HG02973 (cell line): ENCODE results near the gene KIF26B.
"Not testable (repeated sequence)": the region's sequence is repeated elsewhere in the genome, so short reads cannot be mapped to it uniquely, and the experiment has no call there.

Experiments used
- ATAC-seq: cut with Tn5 transposase; IDR thresholded peaks from one replicate; pipeline ENCODE4 v1.9.1; 2021; ENCODE audit warnings: moderate library complexity; ENCODE audit not compliant: unreplicated experiment

The KIF26B gene

GRCh38 chr1:245345191-245345884 lies 190.6 kb downstream of the KIF26B start:
- no peak for ATAC-seq

- ATAC-seq: no peak
Measured at GRCh38 chr1:245348626-245349025, 193.8 kb downstream of the KIF26B start.

DNA sequence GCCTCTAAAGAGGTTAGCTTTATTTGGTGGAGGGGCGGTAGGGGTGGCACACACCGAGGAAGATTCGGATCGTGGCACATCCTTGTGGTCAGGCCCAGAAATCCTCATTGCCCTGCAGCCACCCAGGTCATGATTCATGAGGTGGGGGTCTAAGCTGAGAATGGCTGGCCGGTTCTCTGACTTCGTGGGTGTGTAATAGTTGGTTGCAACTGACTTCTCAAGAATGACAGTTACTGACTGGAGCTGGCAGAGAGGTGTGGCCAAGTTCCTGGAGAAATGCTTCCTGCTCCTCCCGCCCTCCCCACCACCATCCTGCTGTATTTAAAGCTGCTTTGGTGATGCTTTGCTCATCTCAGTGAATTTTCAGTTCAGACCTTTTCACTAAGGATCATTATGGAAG lies 198.6 kb downstream of the KIF26B start:
- ATAC-seq: no peak

DNA sequence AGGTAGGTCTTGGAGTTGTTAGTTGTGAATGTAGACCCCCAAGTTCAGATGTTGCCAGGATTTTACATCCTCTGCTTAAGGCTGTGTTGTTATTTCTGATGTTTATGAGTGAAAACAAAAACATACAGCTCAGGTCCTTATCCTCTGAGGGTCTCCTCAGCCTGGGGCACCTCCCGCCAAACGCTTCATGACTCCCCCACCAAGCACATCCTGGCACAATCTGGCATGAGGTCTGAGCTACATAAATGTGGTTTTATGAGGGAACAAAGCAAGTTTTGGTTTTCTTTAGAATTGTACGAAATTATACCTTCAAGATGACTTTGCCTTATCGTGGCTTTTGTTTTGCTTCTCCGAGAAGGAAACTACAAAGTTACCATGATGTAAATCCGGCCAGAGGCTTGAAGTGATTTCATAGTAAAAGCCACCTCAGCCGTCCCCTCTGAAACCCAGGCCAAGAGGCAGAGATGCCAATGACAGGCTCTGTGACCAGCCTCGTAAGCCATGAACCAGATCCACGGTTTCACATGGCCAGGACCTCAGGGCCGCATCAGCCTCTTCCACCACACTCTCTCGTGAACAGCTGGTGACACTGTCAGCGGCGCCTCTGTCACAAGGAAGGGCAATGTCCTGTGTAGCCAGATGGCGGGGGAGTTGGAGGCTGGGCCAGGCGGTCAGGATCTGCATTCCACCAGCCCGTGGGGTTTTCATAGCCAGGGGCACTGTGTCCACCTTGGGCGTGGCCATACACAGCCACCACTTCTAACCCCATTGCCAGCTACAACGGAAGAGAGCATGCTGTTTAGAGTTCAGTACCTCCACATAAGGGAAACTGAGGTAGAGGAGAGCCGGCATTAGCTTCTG lies 199.4 kb downstream of the KIF26B start:
- ATAC-seq: no peak

DNA sequence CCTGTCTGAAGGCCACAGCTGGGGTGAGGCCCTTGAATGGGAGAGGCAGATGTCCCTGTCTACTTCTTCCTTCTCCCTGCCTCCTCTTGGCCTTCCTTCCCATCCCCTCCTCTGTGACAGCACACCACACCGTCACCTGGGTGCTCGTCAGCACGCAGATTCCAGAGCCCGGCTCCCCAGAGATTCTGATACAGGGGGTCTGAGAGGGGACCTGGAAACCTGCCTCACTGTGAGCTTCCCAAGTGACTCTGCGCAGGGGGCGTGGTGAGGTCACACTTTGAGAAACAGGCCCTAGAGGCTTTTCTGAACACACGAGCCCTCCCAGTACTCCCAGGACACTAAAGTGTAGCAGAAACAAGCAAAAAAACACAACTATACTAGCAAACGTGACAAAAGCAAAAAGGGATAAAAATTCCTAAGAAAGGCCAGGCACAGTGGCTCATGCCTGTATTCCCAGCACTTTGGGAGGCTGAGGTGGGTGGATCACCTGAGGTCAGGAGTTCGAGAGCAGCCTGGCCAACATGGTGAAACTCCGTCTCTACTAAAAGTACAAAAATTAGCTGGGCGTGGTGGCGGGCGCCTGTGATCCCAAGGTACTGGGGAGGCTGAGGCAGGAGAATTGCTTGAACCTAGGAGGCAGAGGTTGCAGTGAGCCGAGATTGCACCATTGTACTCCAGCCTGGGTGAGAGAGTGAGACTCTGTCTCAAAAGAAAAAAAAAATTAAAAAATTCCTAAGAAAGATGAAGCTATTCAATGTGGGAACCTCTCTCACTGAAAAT lies 201.3 kb downstream of the KIF26B start:
- ATAC-seq: not testable (repeated sequence)

DNA sequence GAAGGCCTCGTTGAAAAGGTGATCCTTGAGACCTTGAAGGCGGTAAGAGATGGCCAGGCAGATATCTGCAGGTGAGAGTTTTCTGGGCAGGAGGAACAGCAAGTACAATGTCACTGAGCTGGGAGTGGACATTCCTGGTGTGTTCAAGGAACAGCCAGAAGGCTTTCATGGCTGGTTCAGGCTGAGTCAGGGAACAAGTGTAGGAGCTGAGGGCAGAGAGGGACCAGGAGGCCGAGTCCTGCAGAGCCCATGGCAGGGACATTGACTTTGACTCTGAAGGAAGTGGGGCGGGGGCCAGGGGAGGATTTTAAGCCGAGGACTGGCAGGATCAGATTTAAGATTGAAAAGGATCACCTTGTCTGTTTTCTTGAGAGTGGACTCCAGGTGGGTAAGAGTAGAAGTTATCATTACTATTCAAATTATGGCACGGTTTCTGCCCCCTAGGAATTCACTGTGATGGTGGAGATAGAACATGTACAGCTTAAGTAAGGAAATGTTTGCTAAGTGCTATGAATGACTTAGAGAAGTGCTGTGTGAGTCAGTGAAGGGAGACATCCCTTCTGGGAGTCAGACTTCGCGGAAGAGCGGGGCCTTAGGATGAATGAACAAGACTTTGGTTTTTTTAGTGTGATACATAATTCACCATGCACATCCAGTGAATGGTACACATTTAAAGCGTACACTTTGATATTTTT lies 202.3 kb downstream of the KIF26B start:
- ATAC-seq: no peak

DNA sequence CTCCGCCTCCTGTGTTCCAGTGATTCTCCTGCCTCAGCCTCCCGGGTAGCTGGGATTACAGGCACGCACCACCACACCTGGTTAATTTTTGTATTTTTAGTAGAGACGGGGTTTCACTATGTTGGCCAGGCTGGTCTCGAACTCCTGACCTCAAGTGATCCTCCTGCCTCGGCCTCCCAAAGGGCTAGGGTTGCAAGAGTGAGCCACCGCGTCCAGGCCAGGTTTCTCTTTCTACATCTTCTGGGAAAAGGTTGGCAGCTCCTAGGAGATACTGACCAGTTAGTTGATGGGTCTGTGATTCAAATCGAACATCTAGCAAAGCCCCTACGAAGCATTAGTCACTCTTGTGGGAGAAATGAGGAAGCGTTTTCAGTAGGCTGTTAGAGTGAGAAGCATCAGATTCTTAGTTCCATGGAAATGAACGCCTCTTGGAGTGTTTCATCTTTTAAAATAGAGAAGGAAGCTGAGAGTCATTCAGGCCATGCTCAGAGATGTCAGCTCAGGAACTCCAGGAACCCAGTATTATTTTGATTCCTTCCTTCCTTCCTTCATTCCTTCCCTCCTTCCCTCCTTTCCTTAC lies 204.4 kb downstream of the KIF26B start:
- not testable (repeated sequence) for ATAC-seq

- no peak for ATAC-seq
Measured at GRCh38 chr1:245361065-245361464, 206.3 kb downstream of the KIF26B start.

- ATAC-seq: no peak
Measured at GRCh38 chr1:245361951-245362350, 207.2 kb downstream of the KIF26B start.

DNA sequence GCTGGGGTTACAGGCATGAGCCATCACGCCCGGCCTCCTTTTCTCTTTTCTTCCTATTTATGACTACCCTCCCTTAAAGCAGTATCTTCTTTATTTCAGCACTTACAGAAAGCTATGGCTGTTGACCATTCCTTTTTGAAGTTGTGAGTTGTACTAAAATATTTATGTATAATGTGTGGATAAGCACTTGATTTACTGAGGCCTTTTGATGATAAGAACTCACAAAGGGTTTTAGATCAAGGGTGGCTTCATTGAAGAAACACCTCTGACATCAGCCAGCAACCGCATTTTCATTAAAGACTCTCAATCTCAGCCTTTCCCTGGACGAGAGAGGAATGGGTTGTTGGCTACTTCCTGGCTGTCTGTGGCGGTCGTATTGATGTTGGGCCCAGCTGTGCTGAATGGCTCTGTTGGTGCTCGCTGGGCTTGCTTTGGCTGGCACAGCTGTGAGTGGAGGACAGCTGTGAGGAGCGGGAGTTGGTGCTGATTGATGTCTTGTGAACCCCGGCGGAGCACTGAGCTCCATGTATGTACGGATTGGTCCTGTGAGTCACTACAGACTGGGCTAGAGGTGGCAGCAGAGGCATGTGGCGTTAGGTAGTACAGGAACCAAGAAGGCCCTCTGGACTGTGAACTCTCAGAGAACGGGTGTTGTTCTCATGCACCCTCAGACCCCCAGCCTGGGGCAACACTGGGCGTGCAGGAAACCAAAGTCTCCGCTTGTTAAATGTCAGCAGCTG lies 208.8 kb downstream of the KIF26B start:
- ATAC-seq: no peak

GRCh38 chr1:245365095-245366020 lies 210.6 kb downstream of the KIF26B start:
- no peak for ATAC-seq

GRCh38 chr1:245366886-245367285 lies 212.1 kb downstream of the KIF26B start:
- ATAC-seq: no peak

DNA sequence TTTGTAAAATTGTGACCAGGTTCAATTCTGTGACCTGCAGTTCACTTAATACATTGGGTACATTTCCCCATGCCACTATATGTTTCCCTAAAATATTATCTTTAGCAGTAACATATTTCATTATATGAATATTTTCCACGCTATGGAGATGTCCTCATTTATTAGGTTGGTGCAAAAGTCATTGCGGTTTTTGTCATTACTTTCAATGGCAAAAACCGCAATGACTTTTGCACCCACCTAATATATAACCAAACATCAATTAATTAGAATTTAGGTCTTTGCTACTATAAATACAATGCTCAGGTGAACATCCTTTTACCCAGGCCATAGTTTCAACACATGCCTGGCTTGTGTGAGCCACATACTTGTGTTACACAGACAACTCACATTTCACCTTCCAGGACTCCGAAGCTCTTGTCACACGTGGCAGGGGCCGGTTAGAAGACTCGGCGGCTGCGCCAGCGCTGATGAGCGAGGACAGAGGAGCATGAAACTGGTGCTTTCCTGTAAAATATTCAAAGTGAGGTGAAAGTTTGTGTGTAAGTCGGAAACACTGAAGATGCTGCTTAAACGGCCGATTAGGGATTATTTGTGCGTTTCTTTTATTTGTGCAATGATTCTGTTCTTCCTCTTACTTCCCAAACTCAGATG lies 215.5 kb downstream of the KIF26B start:
- ATAC-seq: no peak

DNA sequence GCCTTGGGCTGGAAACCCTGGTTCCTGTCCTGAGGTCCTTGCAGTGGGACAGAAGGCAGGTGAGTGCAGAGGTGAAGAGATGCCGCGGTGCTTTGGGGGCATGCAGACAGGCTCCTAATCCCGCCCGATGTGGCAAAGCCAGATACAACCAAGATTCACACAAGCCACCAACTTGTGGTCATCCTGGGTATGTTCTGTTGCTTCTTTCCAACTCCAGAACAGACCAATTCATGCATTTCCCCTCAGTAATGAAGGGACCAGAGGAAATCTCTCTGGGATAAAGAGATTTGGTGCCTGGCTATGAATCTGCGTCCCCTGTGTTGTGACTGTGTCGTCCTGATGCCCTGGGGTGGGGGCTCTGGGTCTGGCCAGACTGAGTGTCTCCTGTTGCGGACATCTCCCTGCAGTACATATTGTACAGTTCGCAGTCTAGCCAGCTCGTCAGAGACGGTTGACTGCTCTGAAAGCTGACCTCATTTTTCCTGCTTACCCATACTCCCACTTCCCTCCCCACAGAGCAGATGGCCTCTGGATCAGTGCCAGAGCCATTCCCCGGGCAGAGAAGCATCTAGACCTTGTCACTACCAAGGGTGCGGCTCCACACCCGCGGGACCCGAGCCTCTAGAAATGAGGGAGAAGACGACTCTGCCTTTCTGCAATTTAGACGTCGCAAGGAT lies 216.3 kb downstream of the KIF26B start:
- ATAC-seq: no peak

GRCh38 chr1:245373131-245373530 lies 218.3 kb downstream of the KIF26B start:
- ATAC-seq: no peak

GRCh38 chr1:245375789-245376460 lies 221.1 kb downstream of the KIF26B start:
- no peak for ATAC-seq

GRCh38 chr1:245377854-245378253 lies 223.1 kb downstream of the KIF26B start:
- no peak for ATAC-seq
